NOMO-1 treated with DMSO at 0.1 percent for 48 hours (cell line): ENCODE data around the gene TUT1.
"Not testable (repeated sequence)": the region's sequence is repeated elsewhere in the genome, so short reads cannot be mapped to it uniquely, and the experiment has no call there.

Experiments used
- DNase-seq: peaks from one replicate; lab custom pipeline; 2025; ENCODE audit not compliant: unreplicated experiment; lab: John Stamatoyannopoulos, UW

Gene TUT1

DNA sequence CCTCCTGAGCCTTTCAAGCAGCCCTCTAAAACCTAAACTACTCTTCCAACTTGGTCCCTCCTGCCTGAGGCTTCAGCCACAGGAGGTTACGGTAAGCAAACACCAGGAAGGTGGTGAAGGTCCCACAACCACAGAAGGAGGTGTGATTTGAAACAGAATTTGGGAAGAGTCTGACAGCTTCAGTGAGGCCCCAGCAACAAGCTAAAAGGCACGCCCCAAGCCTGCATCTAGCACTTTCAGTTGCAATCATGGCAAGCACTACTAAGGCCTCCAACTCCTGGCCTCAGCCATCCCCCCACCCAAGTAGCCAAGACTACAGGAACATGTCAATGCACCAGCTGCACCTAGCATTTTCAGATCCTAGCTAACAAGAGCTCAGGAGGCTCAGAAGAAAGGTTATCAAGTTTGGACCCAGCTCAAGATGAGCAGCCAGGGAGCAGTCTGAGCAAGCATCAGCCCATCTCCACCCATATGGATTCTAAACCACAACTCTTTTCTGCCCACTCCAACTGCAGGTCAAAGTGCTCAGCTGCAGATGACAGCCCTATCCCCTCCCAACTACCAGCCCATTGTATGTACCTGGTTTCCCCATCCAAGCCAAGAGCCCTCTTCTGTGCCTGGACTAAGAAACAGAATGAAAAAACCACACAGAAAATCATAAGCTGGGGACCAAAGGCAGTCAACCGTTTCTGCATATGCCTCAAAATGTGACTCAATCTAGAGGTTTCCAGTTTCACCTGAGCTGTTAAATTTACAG is 34.3 kb downstream of the TUT1 start:
- no peak for DNase-seq

DNA sequence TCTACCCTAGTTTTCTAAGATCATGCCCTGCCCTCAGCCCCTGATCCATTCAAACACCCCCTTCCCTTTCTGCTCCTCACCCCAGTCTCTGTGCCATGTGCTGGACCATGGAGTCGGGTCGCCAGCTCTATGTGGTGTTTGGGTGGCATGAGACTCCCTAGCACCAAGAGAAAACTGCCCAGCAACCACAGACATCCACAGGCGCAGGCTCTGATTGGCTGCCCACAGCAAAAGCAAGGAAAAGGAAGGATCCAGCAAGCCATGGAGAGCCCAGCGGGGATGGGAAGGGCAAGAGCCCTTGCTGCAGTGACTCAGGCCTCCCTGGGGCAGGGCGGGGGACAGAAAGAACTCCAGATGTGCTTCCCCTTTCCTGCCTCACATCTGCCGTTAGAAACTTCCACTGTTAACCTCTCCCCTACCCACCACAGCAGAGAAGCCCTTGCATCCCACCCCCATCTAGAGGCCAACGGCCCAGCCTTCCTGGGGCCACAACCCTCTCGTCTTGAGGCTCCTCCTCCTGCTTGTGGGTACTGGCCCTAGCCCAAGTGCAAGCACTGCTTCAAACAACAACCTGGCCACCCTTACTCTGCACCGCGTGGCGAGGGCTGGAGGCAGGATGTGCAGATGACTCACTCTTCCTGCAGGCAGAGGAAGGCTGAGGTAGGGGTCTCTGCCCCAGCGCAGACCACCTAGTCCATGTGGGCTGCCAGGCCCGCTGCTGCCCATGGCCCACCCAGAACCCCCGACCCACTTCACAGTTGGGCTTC is 35.0 kb downstream of the TUT1 start:
- peak; percentile 96 for DNase-seq

DNA sequence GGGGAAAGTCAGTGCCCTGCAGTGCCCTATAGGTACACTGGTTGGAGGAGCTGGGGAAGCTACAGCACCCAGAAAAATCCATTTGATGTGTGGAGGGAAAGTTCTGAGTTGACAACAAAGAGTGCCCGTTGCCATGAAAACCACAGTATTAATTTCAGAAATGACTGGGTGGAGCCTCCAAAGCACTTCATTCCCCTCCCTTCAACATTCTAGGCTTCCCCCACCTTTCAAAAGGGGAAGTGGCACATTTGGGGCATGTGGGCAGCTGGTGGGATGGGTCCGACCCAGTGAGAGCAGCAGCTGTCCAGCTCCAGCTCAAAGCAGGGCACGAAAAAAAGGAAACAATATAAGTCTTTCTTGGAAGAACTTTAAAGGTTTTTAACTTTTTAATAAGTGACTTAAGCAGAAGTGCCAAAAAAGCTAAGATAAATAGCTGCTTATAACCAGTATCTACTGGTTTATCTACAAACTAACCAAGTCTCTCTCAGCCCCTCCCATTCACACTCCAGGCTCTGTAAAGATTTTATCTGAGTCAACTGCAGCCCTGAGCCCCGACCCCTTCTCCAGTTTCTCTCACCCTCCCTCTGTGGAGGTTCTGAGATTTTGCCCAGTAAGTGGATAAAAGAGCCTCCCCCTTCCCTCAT is 35.7 kb downstream of the TUT1 start:
- DNase-seq = peak; percentile 94

GRCh38 chr11:62554387-62555167 is 36.7 kb downstream of the TUT1 start:
- no peak for DNase-seq

- DNase-seq = no peak
Observed at GRCh38 chr11:62553839-62554361, 37.4 kb downstream of the TUT1 start.

DNA sequence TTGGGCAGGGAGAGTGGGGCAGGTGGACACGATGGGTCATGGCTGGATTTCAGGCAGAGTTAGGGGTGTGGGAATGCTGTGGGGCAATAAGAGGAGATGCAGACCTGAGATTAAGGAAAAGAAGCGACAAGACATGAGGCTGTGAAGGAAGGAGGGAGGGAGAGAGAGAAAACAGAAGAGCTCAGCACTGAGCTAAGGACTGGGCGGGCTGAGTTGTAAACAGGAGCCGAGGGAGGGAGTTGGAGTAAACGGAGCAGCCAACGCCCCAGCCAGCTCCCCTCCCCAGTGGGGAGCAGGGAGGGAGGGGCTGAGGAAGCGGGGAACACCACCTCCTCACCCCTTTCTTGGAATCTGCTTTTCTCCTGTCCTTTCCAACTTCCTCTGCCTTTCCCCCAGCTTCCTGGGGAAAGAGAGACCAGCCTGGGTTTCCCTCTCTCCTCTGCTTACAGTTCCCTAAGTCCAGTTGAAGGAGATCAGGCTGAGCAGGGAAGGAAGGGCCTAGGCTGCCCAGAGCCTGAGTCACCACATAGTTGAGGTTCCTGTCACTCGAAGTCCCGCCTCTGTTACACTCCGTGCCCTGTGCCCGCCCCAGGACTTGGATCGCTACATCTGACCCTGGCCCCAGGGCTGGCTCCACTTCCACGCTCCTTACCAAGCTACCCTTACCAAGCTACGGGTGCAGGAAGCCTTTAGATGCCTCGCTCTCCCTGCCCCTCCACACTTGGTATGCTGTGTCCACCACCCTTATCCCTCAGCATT is 38.1 kb downstream of the TUT1 start:
- DNase-seq = peak; percentile 89

GRCh38 chr11:62552485-62553079 is 38.7 kb downstream of the TUT1 start:
- DNase-seq = no peak

DNA sequence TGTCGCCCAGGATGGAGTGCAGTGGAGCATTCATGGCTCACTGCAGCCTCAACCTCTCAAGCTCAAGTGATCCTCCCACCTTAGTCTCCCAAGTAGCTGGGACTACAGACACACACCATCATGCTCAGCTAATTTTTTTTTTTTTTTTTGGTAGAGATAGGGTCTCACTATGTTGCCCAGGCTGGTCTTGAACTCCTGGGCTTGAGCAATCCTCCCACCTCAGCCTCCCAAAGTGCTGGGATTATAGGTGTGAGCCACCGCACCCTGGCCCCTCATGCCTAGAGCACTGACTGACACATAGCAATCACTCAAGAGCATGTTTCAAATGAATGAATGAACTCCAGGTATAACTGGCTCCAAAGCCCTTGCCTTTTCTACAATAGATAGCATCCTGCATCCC is 40.8 kb downstream of the TUT1 start:
- not testable (repeated sequence) for DNase-seq

- DNase-seq = no peak
Observed at GRCh38 chr11:62548545-62549335, 42.6 kb downstream of the TUT1 start.

DNA sequence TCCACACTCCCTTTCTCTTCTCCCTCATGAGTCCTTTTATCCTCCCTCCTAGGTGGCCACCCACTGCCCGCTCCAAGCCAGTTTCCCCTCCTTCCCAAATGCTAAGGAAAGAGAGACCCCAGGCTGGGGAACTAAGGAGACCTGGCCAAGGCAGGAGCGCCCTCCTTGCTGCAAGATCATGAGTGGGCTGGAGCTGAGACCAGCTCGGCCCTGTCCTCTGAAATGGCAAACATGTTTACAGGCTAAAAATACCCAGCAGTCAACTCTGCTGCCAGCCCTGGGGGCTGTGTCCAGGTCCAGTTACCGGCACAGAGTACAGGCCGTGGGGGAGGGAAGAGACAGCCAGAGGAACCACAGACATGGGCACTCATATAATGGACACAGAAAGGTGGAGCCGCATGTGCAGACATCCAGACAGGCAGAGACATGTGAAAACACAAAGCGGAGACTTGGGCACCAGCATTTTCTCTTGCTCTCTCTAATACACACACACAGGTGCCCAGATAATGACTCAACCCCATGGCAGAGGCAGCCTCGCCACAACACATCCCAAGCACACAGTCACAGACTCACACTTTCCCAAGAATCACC is 43.5 kb downstream of the TUT1 start:
- DNase-seq = no peak

GRCh38 chr11:62546929-62547625 is 44.2 kb downstream of the TUT1 start:
- no peak for DNase-seq

DNA sequence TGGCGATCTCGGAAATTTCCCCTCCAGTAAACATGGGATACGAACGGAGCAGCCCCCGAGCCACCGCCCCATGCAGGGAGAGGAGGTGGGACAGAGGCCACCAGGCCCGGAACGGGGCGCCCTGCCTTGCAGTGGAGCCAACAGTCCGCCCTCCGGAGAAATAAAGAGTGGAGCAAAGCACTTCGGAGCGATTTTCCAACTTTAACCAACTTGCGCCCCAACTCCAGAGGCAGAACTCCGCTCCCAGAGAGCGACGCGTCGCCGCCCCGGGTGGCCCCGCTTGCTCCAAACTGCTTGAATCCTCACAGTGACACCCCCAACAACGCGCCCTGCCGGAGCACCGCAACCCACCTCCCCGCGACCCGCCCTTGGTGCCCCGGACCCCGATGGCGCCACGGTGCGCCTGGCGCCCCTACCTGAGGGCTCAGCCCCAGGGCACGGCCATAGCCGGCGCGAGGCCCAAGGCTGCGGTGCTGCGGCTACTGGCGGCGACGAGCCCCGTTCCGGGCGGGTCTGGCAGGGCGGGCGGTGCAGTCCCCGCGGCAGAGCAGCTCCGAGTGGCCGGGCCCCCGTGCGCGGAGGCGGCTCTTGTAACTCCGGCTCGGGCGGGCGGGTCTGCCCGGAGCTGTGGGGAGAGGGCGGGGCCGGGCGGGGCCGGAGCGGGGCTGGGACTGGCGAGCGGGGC is 44.9 kb downstream of the TUT1 start, which contains the start of gene AHNAK:
AHNAK (minus strand) TSS at position 563 of the 685 bp plus-strand sequence. CDS start 10,708 bp downstream, outside the sequence.
- peak; percentile 58 for DNase-seq

GRCh38 chr11:62545437-62546243 is 45.7 kb downstream of the TUT1 start:
- peak; percentile 52 for DNase-seq

- peak; percentile 19 for DNase-seq
Observed at GRCh38 chr11:62544581-62545436, 46.5 kb downstream of the TUT1 start.

GRCh38 chr11:62543680-62544444 is 47.5 kb downstream of the TUT1 start:
- no peak for DNase-seq
